Loucy (cell line): ENCODE results near the gene OR52B6.

Source experiments
- H2AFZ ChIP-seq: fragments of 200-600 bp; sonication (generic); 2 replicates; pipeline ENCODE4 v1.6.0; 2016; ENCODE audit warnings: antibody characterized with exemption, mild to moderate bottlenecking, low read length, moderate library complexity
- H3F3A ChIP-seq: fragments of 200-600 bp; 2 replicates; pipeline ENCODE4 v1.6.0; 2016; ENCODE audit warnings: antibody characterized with exemption, low read depth, mild to moderate bottlenecking
- H3K27me3 ChIP-seq: fragments of 200-600 bp; sonication (generic); 2 replicates; pipeline ENCODE4 v1.6.1; 2014; ENCODE audit warnings: low read length, mild to moderate bottlenecking; ENCODE audit not compliant: insufficient read depth, poor library complexity, severe bottlenecking
- H3K36me3 ChIP-seq: fragments of 200-600 bp; sonication (generic); 2 replicates; pipeline ENCODE4 v1.6.1; 2016; ENCODE audit warnings: low read length; ENCODE audit not compliant: insufficient read depth
- H3K4me1 ChIP-seq: fragments of 200-600 bp; sonication (generic); 2 replicates; pipeline ENCODE4 v1.5.1; 2014; ENCODE audit warnings: low read length, mild to moderate bottlenecking; ENCODE audit not compliant: insufficient read depth, poor library complexity, severe bottlenecking
- H3K4me2 ChIP-seq: fragments of 200-600 bp; sonication (generic); 2 replicates; pipeline ENCODE4 v1.6.0; 2014; ENCODE audit warnings: antibody characterized with exemption, low read length, low read depth, mild to moderate bottlenecking; ENCODE audit not compliant: poor library complexity, severe bottlenecking
- H3K4me3 ChIP-seq: fragments of 200-600 bp; sonication (generic); 2 replicates; pipeline ENCODE4 v1.5.1; 2014; ENCODE audit warnings: low read length, mild to moderate bottlenecking, mixed read lengths; ENCODE audit not compliant: poor library complexity, severe bottlenecking
- H3K79me2 ChIP-seq: fragments of 200-600 bp; sonication (generic); 2 replicates; pipeline ENCODE4 v1.6.1; 2014; ENCODE audit warnings: low read length; ENCODE audit not compliant: insufficient read depth
- H3K9ac ChIP-seq: fragments of 200-600 bp; sonication (generic); 2 replicates; pipeline ENCODE4 v1.6.0; 2014; ENCODE audit warnings: mild to moderate bottlenecking, low read depth, low read length, moderate library complexity; ENCODE audit not compliant: poor library complexity, severe bottlenecking
- H3K9me2 ChIP-seq: fragments of 200-600 bp; sonication (generic); replicated peaks from 2 replicates; pipeline ENCODE4 v1.6.1; 2016; ENCODE audit warnings: low read depth, low read length, mixed read lengths
- H3K9me3 ChIP-seq: fragments of 200-600 bp; sonication (generic); 2 replicates; pipeline ENCODE4 v1.6.1; 2014; ENCODE audit warnings: mild to moderate bottlenecking, antibody characterized with exemption, low read length, low read depth; ENCODE audit not compliant: insufficient read depth
- H4K20me1 ChIP-seq: fragments of 200-600 bp; sonication (generic); 2 replicates; pipeline ENCODE4 v1.6.0; 2014; ENCODE audit warnings: antibody characterized with exemption, low read length, mild to moderate bottlenecking; ENCODE audit not compliant: insufficient read depth, poor library complexity, severe bottlenecking
- CTCF ChIP-seq: fragments of 200-600 bp; sonication (generic); conservative IDR thresholded peaks from 2 replicates; pipeline ENCODE4 v1.5.1; 2014; ENCODE audit warnings: mild to moderate bottlenecking, antibody characterized with exemption, low read length
- EZH2phosphoT487 ChIP-seq: fragments of 200-600 bp; IDR thresholded peaks from 2 replicates; pipeline ENCODE4 v1.6.1; 2018; ENCODE audit warnings: antibody characterized with exemption, mild to moderate bottlenecking, moderate library complexity, borderline replicate concordance

The OR52B6 gene

DNA sequence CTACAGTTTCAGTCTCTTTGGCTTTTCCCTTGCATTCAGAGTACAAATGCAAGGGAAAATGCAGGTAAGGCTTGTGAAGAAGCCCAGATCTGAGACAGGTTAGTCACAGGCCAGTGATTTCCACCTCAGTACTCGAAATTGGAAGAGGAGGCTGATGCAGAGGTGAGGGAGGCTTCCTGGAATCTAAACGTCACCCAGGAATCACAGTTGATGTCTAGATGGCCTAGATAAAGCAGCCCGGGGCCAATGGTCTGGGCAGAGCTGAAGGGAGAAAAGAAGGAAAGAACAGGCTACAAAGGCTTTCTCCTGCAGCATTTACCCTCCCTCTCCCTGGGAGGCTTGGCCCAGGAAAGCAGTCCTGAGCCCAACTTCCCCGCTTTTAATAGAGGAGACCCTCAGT lies 24.2 kb downstream of the OR52B6 start:
- TF ChIP-seq CTCF (no peak), EZH2phosphoT487 (no peak)
- H2AFZ ChIP-seq = no peak overlapping the region
- H4K20me1 ChIP-seq = no peaks in the 10 kb centered on the region
- no peak overlapping the region for H3K4me3 ChIP-seq
- no peaks in the 10 kb centered on the region for H3K9me3 ChIP-seq
- no peaks in the 10 kb centered on the region for H3K79me2 ChIP-seq
- H3K4me2 ChIP-seq = no peak overlapping the region
- H3K27me3 ChIP-seq = no peaks in the 10 kb centered on the region
- no peaks in the 10 kb centered on the region for H3F3A ChIP-seq
- no peaks in the 10 kb centered on the region for H3K36me3 ChIP-seq
- H3K9ac ChIP-seq = no peak overlapping the region
- H3K4me1 ChIP-seq = no peaks in the 10 kb centered on the region
- H3K9me2 ChIP-seq = no peaks in the 10 kb centered on the region

DNA sequence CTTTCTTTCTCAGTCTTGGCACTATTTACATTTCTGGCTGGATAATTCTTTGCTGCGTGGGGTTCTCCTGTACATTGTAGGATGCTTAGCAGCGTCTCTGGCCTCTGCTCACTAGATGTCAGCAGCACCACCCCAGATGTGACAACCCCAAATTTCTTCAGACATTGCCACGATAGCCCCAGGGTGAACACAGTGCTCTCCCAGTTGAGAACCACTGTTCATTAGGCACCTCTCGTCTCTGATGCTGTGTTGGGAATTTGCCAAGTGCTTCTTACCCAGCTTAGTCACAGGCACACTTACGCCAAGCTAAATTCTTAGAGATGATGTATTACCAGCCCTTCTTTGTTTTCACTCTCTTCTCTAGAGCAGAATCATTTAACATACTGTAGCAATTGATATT lies 25.2 kb downstream of the OR52B6 start:
- Histone ChIP-seq H3K79me2 (no peaks in the 10 kb centered on the region), H3K9ac (no peak overlapping the region), H3K27me3 (no peaks in the 10 kb centered on the region), H3K4me2 (no peak overlapping the region), H3K4me1 (no peaks in the 10 kb centered on the region), H2AFZ (no peak overlapping the region), H4K20me1 (no peaks in the 10 kb centered on the region), H3K36me3 (no peaks in the 10 kb centered on the region), H3K4me3 (no peak overlapping the region), H3K9me3 (no peaks in the 10 kb centered on the region), H3K9me2 (no peaks in the 10 kb centered on the region), H3F3A (no peaks in the 10 kb centered on the region)
- TF ChIP-seq EZH2phosphoT487 (no peak), CTCF (no peak)

GRCh38 chr11:5608808-5609207 lies 28.1 kb downstream of the OR52B6 start:
- Histone ChIP-seq H3K9me2 (no peaks in the 10 kb centered on the region), H3K36me3 (no peaks in the 10 kb centered on the region), H3F3A (no peaks in the 10 kb centered on the region), H3K9ac (no peak overlapping the region), H4K20me1 (no peaks in the 10 kb centered on the region), H3K4me1 (no peaks in the 10 kb centered on the region), H2AFZ (no peak overlapping the region), H3K27me3 (no peaks in the 10 kb centered on the region), H3K9me3 (no peaks in the 10 kb centered on the region), H3K79me2 (no peaks in the 10 kb centered on the region), H3K4me2 (no peak overlapping the region), H3K4me3 (no peak overlapping the region)
- TF ChIP-seq EZH2phosphoT487 (no peak), CTCF (no peak)
